Measurements from ENCODE around the gene AMZ2.
A peak's percentile ranks its signal among the peaks of the same experiment; 100 is the strongest.

AMZ2 gene

GRCh38 chr17:68291836-68292688 lies 44.2 kb downstream of the AMZ2 start:
- DNase-seq, result peak; percentile 79 to 93

- DNase-seq, result peak; percentile 30 to 73
These were observed 44.8 kb downstream of the AMZ2 start for GRCh38 chr17:68292689-68293040.

GRCh38 chr17:68293490-68294195 lies 45.8 kb downstream of the AMZ2 start:
- DNase-seq, result no peak

GRCh38 chr17:68294196-68294555 lies 46.3 kb downstream of the AMZ2 start:
- no peak for DNase-seq

- DNase-seq, result no peak
These were observed 46.8 kb downstream of the AMZ2 start for GRCh38 chr17:68294617-68295016.

- DNase-seq, result no peak
These were observed 47.2 kb downstream of the AMZ2 start for GRCh38 chr17:68295086-68295485.

- DNase-seq, result no peak
These were observed 48.7 kb downstream of the AMZ2 start for GRCh38 chr17:68296217-68297191.

- no peak for DNase-seq
These were observed 49.4 kb downstream of the AMZ2 start for GRCh38 chr17:68297195-68297594.

- DNase-seq, result no peak
These were observed 50.8 kb downstream of the AMZ2 start for GRCh38 chr17:68298601-68299000.

GRCh38 chr17:68299817-68300216 lies 52.0 kb downstream of the AMZ2 start:
- DNase-seq, result no peak

GRCh38 chr17:68301438-68301959 lies 53.7 kb downstream of the AMZ2 start:
- peak in 1 of 2 experiments; percentile 23 for DNase-seq

- DNase-seq, result peak in 1 of 2 experiments; percentile 61
These were observed 54.3 kb downstream of the AMZ2 start for GRCh38 chr17:68302066-68302564.

GRCh38 chr17:68302666-68303065 lies 54.8 kb downstream of the AMZ2 start:
- peak; percentile 38 to 81 for DNase-seq

GRCh38 chr17:68304706-68305105 lies 56.9 kb downstream of the AMZ2 start:
- DNase-seq, result no peak

GRCh38 chr17:68305142-68305541 lies 57.3 kb downstream of the AMZ2 start:
- DNase-seq, result no peak

Data from NCI-H524 (cell line).